ENCODE data around the gene ACSF3. TPM values are rescaled to one million over a fixed set of nuclear protein-coding genes. Genes with fewer than 3 reads are reported as not detected.

The ACSF3 gene
- total RNA-seq, 1 experiment from 2014 or later = 33.5 TPM

DNA sequence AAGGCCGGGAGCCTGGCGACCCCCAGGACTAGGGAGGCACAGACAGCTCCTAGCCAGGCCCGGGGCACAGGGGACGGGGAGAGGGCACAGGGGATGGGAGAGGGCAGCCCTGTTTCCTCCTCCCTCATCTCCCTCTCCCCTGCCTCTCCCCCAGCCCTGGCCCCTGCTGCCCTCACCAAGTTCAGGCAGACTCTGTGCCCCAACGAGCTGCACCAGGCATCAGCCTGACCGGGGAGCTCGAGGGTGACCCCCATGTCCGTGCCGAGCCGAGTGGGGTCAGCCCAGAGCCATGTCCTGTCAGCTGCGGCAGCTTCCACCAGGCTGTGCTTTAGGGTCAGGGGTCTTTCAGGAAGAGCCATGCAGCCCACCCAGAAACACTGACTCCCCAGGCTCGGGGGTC lies 83.8 kb downstream of the ACSF3 start:
- intact Hi-C loops (cut with micrococcal nuclease) = no loop called here
- no peak for TF ChIP-seq EZH2 (IDR thresholded peaks at IDR 0.05; ENCODE audit: low read length, unreplicated experiment)
- TF ChIP-seq EZH2phosphoT487 (IDR thresholded peaks at IDR 0.05; ENCODE audit: borderline replicate concordance, low read length) = no peak
- TF ChIP-seq, protein P1, sequence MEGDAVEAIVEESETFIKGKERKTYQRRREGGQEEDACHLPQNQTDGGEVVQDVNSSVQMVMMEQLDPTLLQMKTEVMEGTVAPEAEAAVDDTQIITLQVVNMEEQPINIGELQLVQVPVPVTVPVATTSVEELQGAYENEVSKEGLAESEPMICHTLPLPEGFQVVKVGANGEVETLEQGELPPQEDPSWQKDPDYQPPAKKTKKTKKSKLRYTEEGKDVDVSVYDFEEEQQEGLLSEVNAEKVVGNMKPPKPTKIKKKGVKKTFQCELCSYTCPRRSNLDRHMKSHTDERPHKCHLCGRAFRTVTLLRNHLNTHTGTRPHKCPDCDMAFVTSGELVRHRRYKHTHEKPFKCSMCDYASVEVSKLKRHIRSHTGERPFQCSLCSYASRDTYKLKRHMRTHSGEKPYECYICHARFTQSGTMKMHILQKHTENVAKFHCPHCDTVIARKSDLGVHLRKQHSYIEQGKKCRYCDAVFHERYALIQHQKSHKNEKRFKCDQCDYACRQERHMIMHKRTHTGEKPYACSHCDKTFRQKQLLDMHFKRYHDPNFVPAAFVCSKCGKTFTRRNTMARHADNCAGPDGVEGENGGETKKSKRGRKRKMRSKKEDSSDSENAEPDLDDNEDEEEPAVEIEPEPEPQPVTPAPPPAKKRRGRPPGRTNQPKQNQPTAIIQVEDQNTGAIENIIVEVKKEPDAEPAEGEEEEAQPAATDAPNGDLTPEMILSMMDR (conservative IDR thresholded peaks at IDR 0.05; ENCODE audit: low read depth, low read length) = no peak
- Histone ChIP-seq H3K36me3 (ENCODE audit: low read depth, low read length) (no peaks in the 10 kb centered on the region), H3K79me2 (ENCODE audit: low read length) (no peaks in the 10 kb centered on the region), H3K9ac (ENCODE audit: low read length) (no peak overlapping the region), H4K20me1 (ENCODE audit: low read length) (no peaks in the 10 kb centered on the region), H3K4me2 (ENCODE audit: low read length) (no peak overlapping the region), H3K4me3 (ENCODE audit: low read length) (no peak overlapping the region), H3K27me3 (ENCODE audit: low read length) (no peaks in the 10 kb centered on the region), H3K9me2 (replicated peaks; ENCODE audit: low read length) (no peaks in the 10 kb centered on the region), H3K4me1 (ENCODE audit: insufficient read depth, low read length) (no peaks in the 10 kb centered on the region), H2AFZ (ENCODE audit: low read length) (no peak overlapping the region), H3K27ac (ENCODE audit: low read length) (no peak overlapping the region), H3F3A (ENCODE audit: low read length, unreplicated experiment) (no peaks in the 10 kb centered on the region), H3K9me3 (ENCODE audit: low read length) (no peaks in the 10 kb centered on the region)
- CTCF ChIA-PET = no interaction called here
- no TSS peak for BruUV-seq (replicated peaks)
- POLR2A ChIA-PET (ENCODE audit: unreplicated experiment) = no interaction called here
- no peak for ATAC-seq
- DNase-seq = no peak

DNA sequence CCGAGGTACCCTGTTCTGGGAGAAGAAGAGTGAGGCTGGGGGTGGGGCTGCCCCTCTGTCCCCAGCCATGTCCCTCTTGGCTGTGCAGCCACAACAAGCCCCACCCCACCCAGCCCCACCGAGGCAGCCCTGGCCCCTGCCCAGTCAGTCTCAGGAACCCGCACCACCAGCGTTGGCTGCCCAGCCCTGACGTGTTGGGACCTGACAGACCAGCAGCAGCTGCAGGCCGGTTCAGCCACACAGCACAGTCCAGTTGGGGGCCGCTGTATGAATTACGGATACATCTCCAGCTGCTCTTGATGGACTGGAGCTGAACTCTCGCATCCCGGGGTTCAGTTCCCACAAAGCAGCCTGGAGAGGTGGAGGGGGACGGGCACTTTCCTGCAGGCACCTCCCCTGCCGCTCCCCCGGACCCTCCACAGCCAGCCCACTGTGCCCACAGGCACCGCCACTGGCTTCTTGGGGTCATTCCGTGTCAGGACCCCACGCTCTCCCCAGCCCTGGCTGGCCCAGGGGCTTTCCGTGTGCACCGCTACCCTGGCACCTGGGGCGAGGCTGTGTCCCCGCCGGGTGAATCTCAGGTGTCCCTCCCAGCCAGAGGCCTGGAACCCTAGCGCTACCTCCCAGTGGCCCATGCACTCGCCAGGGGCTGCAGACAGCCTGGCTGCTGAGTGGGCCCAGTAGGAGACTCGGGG lies 84.9 kb downstream of the ACSF3 start:
- Histone ChIP-seq H3K79me2 (ENCODE audit: low read length) (no peaks in the 10 kb centered on the region), H2AFZ (ENCODE audit: low read length) (no peak overlapping the region), H3K4me2 (ENCODE audit: low read length) (no peak overlapping the region), H3K9me2 (replicated peaks; ENCODE audit: low read length) (no peaks in the 10 kb centered on the region), H3K4me1 (ENCODE audit: insufficient read depth, low read length) (no peaks in the 10 kb centered on the region), H3K9ac (ENCODE audit: low read length) (no peak overlapping the region), H3K4me3 (ENCODE audit: low read length) (no peak overlapping the region), H3K27ac (ENCODE audit: low read length) (no peak overlapping the region), H3K27me3 (ENCODE audit: low read length) (no peaks in the 10 kb centered on the region), H3K36me3 (ENCODE audit: low read depth, low read length) (no peaks in the 10 kb centered on the region), H4K20me1 (ENCODE audit: low read length) (no peaks in the 10 kb centered on the region), H3K9me3 (ENCODE audit: low read length) (no peaks in the 10 kb centered on the region), H3F3A (ENCODE audit: low read length, unreplicated experiment) (no peaks in the 10 kb centered on the region)
- CTCF ChIA-PET = no interaction called here
- BruUV-seq (replicated peaks) = no TSS peak
- DNase-seq = no peak
- POLR2A ChIA-PET (ENCODE audit: unreplicated experiment) = no interaction called here
- intact Hi-C loops (cut with micrococcal nuclease) = no loop called here
- TF ChIP-seq, protein P1 (conservative IDR thresholded peaks at IDR 0.05; ENCODE audit: low read depth, low read length) = no peak
- no peak for TF ChIP-seq EZH2 (IDR thresholded peaks at IDR 0.05; ENCODE audit: low read length, unreplicated experiment)
- no peak for TF ChIP-seq EZH2phosphoT487 (IDR thresholded peaks at IDR 0.05; ENCODE audit: borderline replicate concordance, low read length)
- ATAC-seq = no peak

DNA sequence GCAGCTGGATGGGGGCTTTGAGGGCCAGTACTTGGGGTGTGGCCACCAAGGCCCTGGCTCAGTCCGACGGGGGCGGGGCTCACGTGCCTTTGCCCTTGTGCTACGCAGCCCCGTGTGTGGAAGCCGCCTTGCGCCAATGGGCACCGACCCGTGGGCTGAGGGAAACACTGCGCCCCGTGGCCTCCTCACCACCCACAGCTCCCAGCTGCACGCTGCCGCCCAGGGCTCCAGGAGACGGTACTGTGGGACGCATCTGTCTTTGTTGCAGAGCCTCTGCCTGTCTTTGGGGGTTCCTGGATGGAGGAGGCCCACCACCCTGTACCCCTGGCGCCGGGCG lies 85.5 kb downstream of the ACSF3 start:
- Histone ChIP-seq H3K9me2 (replicated peaks; ENCODE audit: low read length) (no peaks in the 10 kb centered on the region), H2AFZ (ENCODE audit: low read length) (no peak overlapping the region), H3K4me1 (ENCODE audit: insufficient read depth, low read length) (no peaks in the 10 kb centered on the region), H3K27me3 (ENCODE audit: low read length) (no peaks in the 10 kb centered on the region), H3K4me3 (ENCODE audit: low read length) (no peak overlapping the region), H3K9me3 (ENCODE audit: low read length) (no peaks in the 10 kb centered on the region), H3K79me2 (ENCODE audit: low read length) (no peaks in the 10 kb centered on the region), H3K4me2 (ENCODE audit: low read length) (no peak overlapping the region), H3K36me3 (ENCODE audit: low read depth, low read length) (no peaks in the 10 kb centered on the region), H3F3A (ENCODE audit: low read length, unreplicated experiment) (no peaks in the 10 kb centered on the region), H4K20me1 (ENCODE audit: low read length) (no peaks in the 10 kb centered on the region), H3K27ac (ENCODE audit: low read length) (no peak overlapping the region), H3K9ac (ENCODE audit: low read length) (no peak overlapping the region)
- TF ChIP-seq EZH2 (IDR thresholded peaks at IDR 0.05; ENCODE audit: low read length, unreplicated experiment) = no peak
- TF ChIP-seq, protein P1 (conservative IDR thresholded peaks at IDR 0.05; ENCODE audit: low read depth, low read length) = no peak
- TF ChIP-seq EZH2phosphoT487 (IDR thresholded peaks at IDR 0.05; ENCODE audit: borderline replicate concordance, low read length) = no peak
- ChIA-PET CTCF (no interaction called here), POLR2A (ENCODE audit: unreplicated experiment) (no interaction called here)
- DNase-seq (no peak), ATAC-seq (no peak)
- BruUV-seq (replicated peaks) = no TSS peak
- intact Hi-C loops (cut with micrococcal nuclease) = no loop called here
